HL-60 (cell line): ENCODE data around the gene CHN2.

Experiments used
- DNase-seq, 2 experiments: peaks; one replicate each; pipeline ENCODE4 v3.0.0-alpha.2; 2010 to 2020; ENCODE audit warnings: low read depth in 1 of 2, low spot score in 1 of 2
- H3K27ac ChIP-seq: fragments of 250-450 bp; sonication (Bioruptor Pico); replicated peaks from 2 replicates; pipeline ENCODE4 v1.5.1; 2020; ENCODE audit warnings: mild to moderate bottlenecking, moderate library complexity
- H3K27me3 ChIP-seq: fragments of 250-450 bp; sonication (Bioruptor Pico); 2 replicates; pipeline ENCODE4 v1.5.1; 2021; ENCODE audit warnings: mild to moderate bottlenecking, moderate library complexity; ENCODE audit not compliant: insufficient read depth, poor library complexity, severe bottlenecking
- H3K4me3 ChIP-seq: replicated peaks from 2 replicates; pipeline ENCODE4 v1.5.1; 2011; ENCODE audit warnings: mild to moderate bottlenecking, control low read depth, low read length; ENCODE audit not compliant: insufficient read depth
- GABPA ChIP-seq: IDR thresholded peaks from 2 replicates; pipeline ENCODE4 v1.6.1; 2012; ENCODE audit warnings: low read depth
- POLR2AphosphoS5 ChIP-seq: IDR thresholded peaks from 2 replicates; pipeline ENCODE4 v1.6.1; 2012; ENCODE audit warnings: low read depth
- SPI1 ChIP-seq: IDR thresholded peaks from 2 replicates; pipeline ENCODE4 v1.6.1; 2012; ENCODE audit warnings: low read depth, mild to moderate bottlenecking, borderline replicate concordance
- TF ChIP-seq, protein P1 (sequence below): IDR thresholded peaks from one replicate; pipeline ENCODE4 v1.5.1; 2011; ENCODE audit warnings: low read length, control low read depth, inconsistent platforms; ENCODE audit not compliant: insufficient read depth
- TF ChIP-seq, protein P2 (sequence below): IDR thresholded peaks from 2 replicates; pipeline ENCODE4 v1.6.1; 2012; ENCODE audit warnings: low read depth; ENCODE audit not compliant: insufficient replicate concordance

Gene CHN2

GRCh38 chr7:29370531-29371314, 176.1 kb downstream of the CHN2 start:
- no peak for DNase-seq
- no peak overlapping the region for H3K27ac ChIP-seq
- H3K4me3 ChIP-seq, result no peak overlapping the region
- H3K27me3 ChIP-seq, result peaks cover 12% of the 10 kb centered on the region
- TF ChIP-seq, protein P1, sequence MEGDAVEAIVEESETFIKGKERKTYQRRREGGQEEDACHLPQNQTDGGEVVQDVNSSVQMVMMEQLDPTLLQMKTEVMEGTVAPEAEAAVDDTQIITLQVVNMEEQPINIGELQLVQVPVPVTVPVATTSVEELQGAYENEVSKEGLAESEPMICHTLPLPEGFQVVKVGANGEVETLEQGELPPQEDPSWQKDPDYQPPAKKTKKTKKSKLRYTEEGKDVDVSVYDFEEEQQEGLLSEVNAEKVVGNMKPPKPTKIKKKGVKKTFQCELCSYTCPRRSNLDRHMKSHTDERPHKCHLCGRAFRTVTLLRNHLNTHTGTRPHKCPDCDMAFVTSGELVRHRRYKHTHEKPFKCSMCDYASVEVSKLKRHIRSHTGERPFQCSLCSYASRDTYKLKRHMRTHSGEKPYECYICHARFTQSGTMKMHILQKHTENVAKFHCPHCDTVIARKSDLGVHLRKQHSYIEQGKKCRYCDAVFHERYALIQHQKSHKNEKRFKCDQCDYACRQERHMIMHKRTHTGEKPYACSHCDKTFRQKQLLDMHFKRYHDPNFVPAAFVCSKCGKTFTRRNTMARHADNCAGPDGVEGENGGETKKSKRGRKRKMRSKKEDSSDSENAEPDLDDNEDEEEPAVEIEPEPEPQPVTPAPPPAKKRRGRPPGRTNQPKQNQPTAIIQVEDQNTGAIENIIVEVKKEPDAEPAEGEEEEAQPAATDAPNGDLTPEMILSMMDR, result no peak
- TF ChIP-seq GABPA (no peak), POLR2AphosphoS5 (no peak), SPI1 (no peak)
- TF ChIP-seq, protein P2, sequence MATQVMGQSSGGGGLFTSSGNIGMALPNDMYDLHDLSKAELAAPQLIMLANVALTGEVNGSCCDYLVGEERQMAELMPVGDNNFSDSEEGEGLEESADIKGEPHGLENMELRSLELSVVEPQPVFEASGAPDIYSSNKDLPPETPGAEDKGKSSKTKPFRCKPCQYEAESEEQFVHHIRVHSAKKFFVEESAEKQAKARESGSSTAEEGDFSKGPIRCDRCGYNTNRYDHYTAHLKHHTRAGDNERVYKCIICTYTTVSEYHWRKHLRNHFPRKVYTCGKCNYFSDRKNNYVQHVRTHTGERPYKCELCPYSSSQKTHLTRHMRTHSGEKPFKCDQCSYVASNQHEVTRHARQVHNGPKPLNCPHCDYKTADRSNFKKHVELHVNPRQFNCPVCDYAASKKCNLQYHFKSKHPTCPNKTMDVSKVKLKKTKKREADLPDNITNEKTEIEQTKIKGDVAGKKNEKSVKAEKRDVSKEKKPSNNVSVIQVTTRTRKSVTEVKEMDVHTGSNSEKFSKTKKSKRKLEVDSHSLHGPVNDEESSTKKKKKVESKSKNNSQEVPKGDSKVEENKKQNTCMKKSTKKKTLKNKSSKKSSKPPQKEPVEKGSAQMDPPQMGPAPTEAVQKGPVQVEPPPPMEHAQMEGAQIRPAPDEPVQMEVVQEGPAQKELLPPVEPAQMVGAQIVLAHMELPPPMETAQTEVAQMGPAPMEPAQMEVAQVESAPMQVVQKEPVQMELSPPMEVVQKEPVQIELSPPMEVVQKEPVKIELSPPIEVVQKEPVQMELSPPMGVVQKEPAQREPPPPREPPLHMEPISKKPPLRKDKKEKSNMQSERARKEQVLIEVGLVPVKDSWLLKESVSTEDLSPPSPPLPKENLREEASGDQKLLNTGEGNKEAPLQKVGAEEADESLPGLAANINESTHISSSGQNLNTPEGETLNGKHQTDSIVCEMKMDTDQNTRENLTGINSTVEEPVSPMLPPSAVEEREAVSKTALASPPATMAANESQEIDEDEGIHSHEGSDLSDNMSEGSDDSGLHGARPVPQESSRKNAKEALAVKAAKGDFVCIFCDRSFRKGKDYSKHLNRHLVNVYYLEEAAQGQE, result no peak

- no peak for TF ChIP-seq POLR2AphosphoS5
- TF ChIP-seq, protein P1, result no peak
- TF ChIP-seq, protein P2, result no peak
- no peak for TF ChIP-seq SPI1
- no peak for TF ChIP-seq GABPA
- no peak overlapping the region for H3K4me3 ChIP-seq
- no peak for DNase-seq
- peaks cover 11% of the 10 kb centered on the region for H3K27me3 ChIP-seq
- H3K27ac ChIP-seq, result no peak overlapping the region
Observed at GRCh38 chr7:29371472-29371871, 176.9 kb downstream of the CHN2 start.

GRCh38 chr7:29372351-29373090, 177.9 kb downstream of the CHN2 start:
- Histone ChIP-seq H3K4me3 (no peak overlapping the region), H3K27me3 (peaks cover 11% of the 10 kb centered on the region), H3K27ac (no peak overlapping the region)
- TF ChIP-seq, protein P1, result no peak
- TF ChIP-seq GABPA (no peak), POLR2AphosphoS5 (no peak), SPI1 (no peak)
- TF ChIP-seq, protein P2, result no peak
- no peak for DNase-seq
